ENCODE results near the gene PRAME. TPM values are rescaled to one million over a fixed set of nuclear protein-coding genes. Genes with fewer than 3 reads are reported as not detected.
"Not testable (repeated sequence)": the region's sequence is repeated elsewhere in the genome, so short reads cannot be mapped to it uniquely, and the experiment has no call there.

Gene PRAME
- total and polyA plus RNA-seq, 2 donors (not counting 1 experiment from before 2014, with no cell fraction given): 0.20 TPM; not detected in 1

DNA sequence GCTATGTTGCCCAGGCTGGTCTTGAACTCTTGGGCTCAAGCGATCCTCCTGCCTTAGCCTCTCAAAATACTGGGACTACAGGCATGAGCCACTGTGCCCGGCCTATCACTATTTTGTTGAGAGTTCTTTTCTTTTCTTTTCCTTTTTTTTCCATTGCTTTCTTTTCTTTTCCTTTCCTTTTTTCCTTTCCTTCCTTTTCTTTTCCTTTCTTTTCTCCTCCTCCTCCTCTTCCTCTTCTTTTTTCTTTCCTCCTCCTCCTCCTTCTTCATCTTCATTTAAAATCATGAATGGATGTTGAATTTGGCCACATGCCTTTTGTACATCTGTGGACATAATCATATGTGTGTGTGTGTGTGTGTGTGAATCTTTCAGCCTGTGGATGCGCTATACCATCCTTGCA, 25.7 kb upstream of the PRAME start:
- no peaks in the 10 kb centered on the region for H3K27me3 ChIP-seq (ENCODE audit: control insufficient read depth, insufficient read depth, low read length)
- no peaks in the 10 kb centered on the region for H3K79me2 ChIP-seq (ENCODE audit: control insufficient read depth, insufficient read depth, low read length)
- TF ChIP-seq, protein P1, sequence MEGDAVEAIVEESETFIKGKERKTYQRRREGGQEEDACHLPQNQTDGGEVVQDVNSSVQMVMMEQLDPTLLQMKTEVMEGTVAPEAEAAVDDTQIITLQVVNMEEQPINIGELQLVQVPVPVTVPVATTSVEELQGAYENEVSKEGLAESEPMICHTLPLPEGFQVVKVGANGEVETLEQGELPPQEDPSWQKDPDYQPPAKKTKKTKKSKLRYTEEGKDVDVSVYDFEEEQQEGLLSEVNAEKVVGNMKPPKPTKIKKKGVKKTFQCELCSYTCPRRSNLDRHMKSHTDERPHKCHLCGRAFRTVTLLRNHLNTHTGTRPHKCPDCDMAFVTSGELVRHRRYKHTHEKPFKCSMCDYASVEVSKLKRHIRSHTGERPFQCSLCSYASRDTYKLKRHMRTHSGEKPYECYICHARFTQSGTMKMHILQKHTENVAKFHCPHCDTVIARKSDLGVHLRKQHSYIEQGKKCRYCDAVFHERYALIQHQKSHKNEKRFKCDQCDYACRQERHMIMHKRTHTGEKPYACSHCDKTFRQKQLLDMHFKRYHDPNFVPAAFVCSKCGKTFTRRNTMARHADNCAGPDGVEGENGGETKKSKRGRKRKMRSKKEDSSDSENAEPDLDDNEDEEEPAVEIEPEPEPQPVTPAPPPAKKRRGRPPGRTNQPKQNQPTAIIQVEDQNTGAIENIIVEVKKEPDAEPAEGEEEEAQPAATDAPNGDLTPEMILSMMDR (conservative IDR thresholded peaks at IDR 0.05 in 1 of 2, IDR thresholded peaks at IDR 0.05 in 1 of 2; ENCODE audit: low read depth in 1 of 2, low read length in 2 of 2): no peak
- TF ChIP-seq EZH2 (IDR thresholded peaks at IDR 0.05; ENCODE audit: low read length, missing control alignments): no peak
- no peak overlapping the region for H3K4me2 ChIP-seq (ENCODE audit: extremely low read depth, insufficient read depth, low read length)
- no peak overlapping the region for H3K4me3 ChIP-seq (replicated peaks in 1 of 4; ENCODE audit: control extremely low read depth in 1 of 4, insufficient read depth in 1 of 4, low read depth in 3 of 4, low read length in 4 of 4)
- H4K20me1 ChIP-seq (ENCODE audit: control insufficient read depth, extremely low read depth, insufficient read depth, low read length): no peaks in the 10 kb centered on the region
- no peak for DNase-seq (ENCODE audit: low read depth in 2 of 2)
- no peak overlapping the region for H3K27ac ChIP-seq (ENCODE audit: insufficient read depth, low read length)
- no peak overlapping the region for H3K9ac ChIP-seq (ENCODE audit: insufficient read depth, low read length)
- H3K4me1 ChIP-seq (ENCODE audit: control insufficient read depth, extremely low read depth, insufficient read depth, low read length): no peaks in the 10 kb centered on the region
- no peak overlapping the region for H2AFZ ChIP-seq (ENCODE audit: low read length)
- no peaks in the 10 kb centered on the region for H3K9me3 ChIP-seq (ENCODE audit: control insufficient read depth, insufficient read depth, low read depth, low read length)
- no peaks in the 10 kb centered on the region for H3K36me3 ChIP-seq (ENCODE audit: control insufficient read depth, insufficient read depth, low read length)

DNA sequence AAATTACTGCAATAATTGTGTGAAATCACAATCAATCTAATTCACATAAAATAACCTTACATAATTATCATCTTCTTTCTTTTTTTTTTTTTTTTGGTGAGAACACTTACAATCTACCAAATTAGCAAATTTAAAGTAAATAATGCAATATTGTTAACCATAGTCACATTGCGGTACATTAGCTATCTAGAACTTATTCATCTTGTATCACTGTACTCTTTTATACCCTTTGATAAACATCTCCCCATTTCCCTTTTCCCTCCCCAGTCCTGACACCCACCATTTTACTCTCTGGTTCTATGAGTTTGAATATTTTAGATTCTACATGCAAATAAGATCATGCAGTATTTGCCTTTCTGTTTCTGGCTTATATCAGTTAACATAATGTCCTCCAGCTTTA, 24.0 kb upstream of the PRAME start:
- no peak overlapping the region for H3K9ac ChIP-seq (ENCODE audit: insufficient read depth, low read length)
- H3K36me3 ChIP-seq (ENCODE audit: control insufficient read depth, insufficient read depth, low read length): no peaks in the 10 kb centered on the region
- H3K27ac ChIP-seq (ENCODE audit: insufficient read depth, low read length): no peak overlapping the region
- DNase-seq (ENCODE audit: low read depth in 2 of 2): no peak
- no peaks in the 10 kb centered on the region for H3K9me3 ChIP-seq (ENCODE audit: control insufficient read depth, insufficient read depth, low read depth, low read length)
- TF ChIP-seq EZH2 (IDR thresholded peaks at IDR 0.05; ENCODE audit: low read length, missing control alignments): no peak
- TF ChIP-seq, protein P1 (conservative IDR thresholded peaks at IDR 0.05 in 1 of 2, IDR thresholded peaks at IDR 0.05 in 1 of 2; ENCODE audit: low read depth in 1 of 2, low read length in 2 of 2): no peak
- H4K20me1 ChIP-seq (ENCODE audit: control insufficient read depth, extremely low read depth, insufficient read depth, low read length): no peaks in the 10 kb centered on the region
- no peak overlapping the region for H3K4me2 ChIP-seq (ENCODE audit: extremely low read depth, insufficient read depth, low read length)
- H2AFZ ChIP-seq (ENCODE audit: low read length): no peak overlapping the region
- no peaks in the 10 kb centered on the region for H3K4me1 ChIP-seq (ENCODE audit: control insufficient read depth, extremely low read depth, insufficient read depth, low read length)
- H3K4me3 ChIP-seq (replicated peaks in 1 of 4; ENCODE audit: control extremely low read depth in 1 of 4, insufficient read depth in 1 of 4, low read depth in 3 of 4, low read length in 4 of 4): no peak overlapping the region
- no peaks in the 10 kb centered on the region for H3K79me2 ChIP-seq (ENCODE audit: control insufficient read depth, insufficient read depth, low read length)
- no peaks in the 10 kb centered on the region for H3K27me3 ChIP-seq (ENCODE audit: control insufficient read depth, insufficient read depth, low read length)

DNA sequence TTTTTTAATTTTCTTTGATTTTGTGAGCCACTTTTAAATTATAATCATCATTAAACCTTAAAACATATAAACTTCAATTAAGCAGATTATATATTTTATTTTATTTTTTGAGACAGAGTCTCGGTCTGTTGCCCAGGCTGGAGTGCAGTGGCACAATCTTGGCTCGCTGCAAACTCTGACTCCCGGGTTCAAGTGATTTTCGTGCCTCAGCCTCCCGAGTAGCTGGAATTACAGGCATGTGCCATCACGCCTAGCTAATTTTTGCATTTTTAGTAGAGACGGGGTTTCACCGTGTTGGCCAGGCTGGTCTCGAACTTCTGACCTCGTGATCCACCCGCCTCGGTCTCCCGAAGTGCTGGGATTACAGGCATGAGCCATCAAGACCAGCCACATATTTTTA, 22.5 kb upstream of the PRAME start:
- H3K4me1 ChIP-seq (ENCODE audit: control insufficient read depth, extremely low read depth, insufficient read depth, low read length); H2AFZ ChIP-seq (ENCODE audit: low read length); H3K79me2 ChIP-seq (ENCODE audit: control insufficient read depth, insufficient read depth, low read length); DNase-seq (ENCODE audit: low read depth in 2 of 2); H3K4me3 ChIP-seq (replicated peaks in 1 of 4; ENCODE audit: control extremely low read depth in 1 of 4, insufficient read depth in 1 of 4, low read depth in 3 of 4, low read length in 4 of 4); H3K36me3 ChIP-seq (ENCODE audit: control insufficient read depth, insufficient read depth, low read length); H3K27ac ChIP-seq (ENCODE audit: insufficient read depth, low read length); H3K9me3 ChIP-seq (ENCODE audit: control insufficient read depth, insufficient read depth, low read depth, low read length); H3K27me3 ChIP-seq (ENCODE audit: control insufficient read depth, insufficient read depth, low read length); H3K4me2 ChIP-seq (ENCODE audit: extremely low read depth, insufficient read depth, low read length); H3K9ac ChIP-seq (ENCODE audit: insufficient read depth, low read length); H4K20me1 ChIP-seq (ENCODE audit: control insufficient read depth, extremely low read depth, insufficient read depth, low read length): not testable (repeated sequence)

All from fibroblast of lung (primary cell).